ENCODE results near the gene ATP10A.
"Not testable (repeated sequence)": the region's sequence is repeated elsewhere in the genome, so short reads cannot be mapped to it uniquely, and the experiment has no call there.

ATP10A gene

DNA sequence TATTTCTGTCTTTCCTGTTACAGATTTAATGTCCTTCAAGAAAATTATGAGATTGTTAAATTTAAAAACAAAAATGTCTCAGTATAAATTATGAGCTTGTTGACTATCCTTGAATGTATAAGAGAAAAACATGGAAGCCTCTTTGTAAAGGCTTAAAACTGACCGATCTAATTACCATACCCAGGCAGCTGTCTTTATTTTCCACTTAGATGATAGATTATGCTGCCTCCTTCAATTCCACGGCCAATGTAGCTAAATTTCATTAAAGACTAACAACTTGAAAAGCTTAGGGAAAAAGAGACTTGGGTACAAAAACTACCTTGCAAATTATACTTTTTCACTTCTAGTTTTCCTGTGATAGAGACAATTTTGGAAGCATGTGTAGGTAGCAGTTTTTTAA lies 88.3 kb downstream of the ATP10A start:
- DNase-seq (ENCODE audit: low spot score): no peak
- ChIA-PET POLR2A (ENCODE audit: low non-redundant PET) (no interaction called here), CTCF (no interaction called here)
- H3K27ac ChIP-seq: no peak overlapping the region
- TF ChIP-seq, protein P1, sequence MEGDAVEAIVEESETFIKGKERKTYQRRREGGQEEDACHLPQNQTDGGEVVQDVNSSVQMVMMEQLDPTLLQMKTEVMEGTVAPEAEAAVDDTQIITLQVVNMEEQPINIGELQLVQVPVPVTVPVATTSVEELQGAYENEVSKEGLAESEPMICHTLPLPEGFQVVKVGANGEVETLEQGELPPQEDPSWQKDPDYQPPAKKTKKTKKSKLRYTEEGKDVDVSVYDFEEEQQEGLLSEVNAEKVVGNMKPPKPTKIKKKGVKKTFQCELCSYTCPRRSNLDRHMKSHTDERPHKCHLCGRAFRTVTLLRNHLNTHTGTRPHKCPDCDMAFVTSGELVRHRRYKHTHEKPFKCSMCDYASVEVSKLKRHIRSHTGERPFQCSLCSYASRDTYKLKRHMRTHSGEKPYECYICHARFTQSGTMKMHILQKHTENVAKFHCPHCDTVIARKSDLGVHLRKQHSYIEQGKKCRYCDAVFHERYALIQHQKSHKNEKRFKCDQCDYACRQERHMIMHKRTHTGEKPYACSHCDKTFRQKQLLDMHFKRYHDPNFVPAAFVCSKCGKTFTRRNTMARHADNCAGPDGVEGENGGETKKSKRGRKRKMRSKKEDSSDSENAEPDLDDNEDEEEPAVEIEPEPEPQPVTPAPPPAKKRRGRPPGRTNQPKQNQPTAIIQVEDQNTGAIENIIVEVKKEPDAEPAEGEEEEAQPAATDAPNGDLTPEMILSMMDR (conservative IDR thresholded peaks at IDR 0.05; ENCODE audit: low read depth): no peak

DNA sequence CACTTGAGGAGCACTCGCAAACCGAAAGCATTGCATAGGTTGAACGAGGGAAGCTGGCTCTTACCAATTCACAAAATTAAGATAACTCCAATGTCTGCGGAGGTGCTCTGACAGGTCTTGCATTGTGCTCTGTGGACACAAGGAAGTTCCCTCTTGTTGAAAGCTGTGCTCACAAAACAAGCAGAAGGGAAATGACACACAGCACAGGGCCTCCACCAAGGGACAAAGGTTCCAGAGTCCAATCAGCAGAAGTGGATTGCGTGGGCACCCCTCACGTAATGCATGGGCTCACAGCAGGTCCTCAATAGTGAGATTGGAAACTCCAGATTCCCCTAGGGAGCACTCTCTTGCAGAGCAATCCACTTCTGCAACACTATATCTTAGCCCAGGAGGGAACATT lies 89.9 kb downstream of the ATP10A start:
- ChIA-PET POLR2A (ENCODE audit: low non-redundant PET) (no interaction called here), CTCF (no interaction called here)
- H3K27ac ChIP-seq: no peak overlapping the region

DNA sequence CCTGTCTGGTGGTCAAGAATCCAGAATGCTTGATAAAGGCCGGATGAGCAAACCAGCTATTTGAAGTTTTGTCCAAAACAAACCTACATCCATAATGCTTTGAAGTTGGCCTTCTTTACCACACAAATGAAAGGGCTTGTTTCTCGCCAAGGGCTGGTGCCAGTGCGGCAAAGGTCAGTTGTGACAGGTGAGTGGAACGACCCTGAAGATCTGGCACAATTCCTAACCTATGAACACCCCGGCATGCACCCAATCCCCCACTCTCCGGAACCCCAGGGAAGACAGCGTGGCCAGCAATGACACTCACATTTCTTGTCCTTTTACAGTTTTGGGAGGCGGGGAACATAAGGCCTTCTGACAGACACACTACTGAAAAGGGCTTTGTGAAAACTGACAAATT lies 90.6 kb downstream of the ATP10A start:
- CTCF ChIA-PET: no interaction called here
- no peak for DNase-seq (ENCODE audit: low spot score)
- POLR2A ChIA-PET (ENCODE audit: low non-redundant PET): no interaction called here
- no peak overlapping the region for H3K27ac ChIP-seq
- TF ChIP-seq, protein P1 (conservative IDR thresholded peaks at IDR 0.05; ENCODE audit: low read depth): no peak

More for the DNA sequence above, 89.9 kb downstream of the ATP10A start:
- TF ChIP-seq, protein P1 (conservative IDR thresholded peaks at IDR 0.05; ENCODE audit: low read depth): no peak
- no peak for DNase-seq (ENCODE audit: low spot score)

DNA sequence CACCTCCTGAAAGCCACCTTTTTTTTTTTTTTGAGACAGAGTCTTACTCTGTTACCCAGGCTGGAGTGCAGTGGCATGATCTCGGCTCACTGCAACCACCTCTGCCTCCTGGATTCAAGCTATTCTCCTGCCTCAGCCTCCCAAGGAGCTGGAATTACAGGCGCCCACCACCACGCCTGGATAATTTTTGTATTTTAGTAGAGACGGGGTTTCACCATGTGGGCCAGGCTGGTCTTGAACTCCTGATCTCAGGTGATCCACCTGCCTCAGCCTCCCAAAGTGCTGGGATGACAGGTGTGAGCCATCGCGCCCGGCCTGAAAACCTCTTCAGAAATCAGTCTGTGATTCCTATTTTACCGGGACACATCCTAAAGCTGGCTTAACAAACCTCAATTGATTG lies 91.4 kb downstream of the ATP10A start:
- CTCF ChIA-PET; DNase-seq (ENCODE audit: low spot score); H3K27ac ChIP-seq; POLR2A ChIA-PET (ENCODE audit: low non-redundant PET): not testable (repeated sequence)

DNA sequence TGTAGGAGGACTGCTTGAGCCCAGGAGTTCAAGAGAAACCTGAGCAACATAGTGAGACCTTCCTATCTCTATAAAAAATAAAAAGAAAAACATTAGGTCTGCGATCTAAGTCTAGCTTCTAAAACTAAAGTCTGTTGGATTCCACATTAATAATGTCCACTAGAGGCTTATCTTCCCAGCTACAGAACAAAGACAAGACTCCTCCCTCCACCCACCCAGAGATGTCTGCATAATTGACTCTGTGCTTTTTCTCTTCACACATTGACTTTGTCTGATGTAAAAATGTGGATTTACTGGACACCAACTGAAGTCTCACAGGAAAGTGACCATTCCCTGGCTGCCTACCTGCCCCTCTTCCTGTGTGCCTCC lies 91.8 kb downstream of the ATP10A start:
- DNase-seq (ENCODE audit: low spot score): no peak
- POLR2A ChIA-PET (ENCODE audit: low non-redundant PET): no interaction called here
- CTCF ChIA-PET: no interaction called here

DNA sequence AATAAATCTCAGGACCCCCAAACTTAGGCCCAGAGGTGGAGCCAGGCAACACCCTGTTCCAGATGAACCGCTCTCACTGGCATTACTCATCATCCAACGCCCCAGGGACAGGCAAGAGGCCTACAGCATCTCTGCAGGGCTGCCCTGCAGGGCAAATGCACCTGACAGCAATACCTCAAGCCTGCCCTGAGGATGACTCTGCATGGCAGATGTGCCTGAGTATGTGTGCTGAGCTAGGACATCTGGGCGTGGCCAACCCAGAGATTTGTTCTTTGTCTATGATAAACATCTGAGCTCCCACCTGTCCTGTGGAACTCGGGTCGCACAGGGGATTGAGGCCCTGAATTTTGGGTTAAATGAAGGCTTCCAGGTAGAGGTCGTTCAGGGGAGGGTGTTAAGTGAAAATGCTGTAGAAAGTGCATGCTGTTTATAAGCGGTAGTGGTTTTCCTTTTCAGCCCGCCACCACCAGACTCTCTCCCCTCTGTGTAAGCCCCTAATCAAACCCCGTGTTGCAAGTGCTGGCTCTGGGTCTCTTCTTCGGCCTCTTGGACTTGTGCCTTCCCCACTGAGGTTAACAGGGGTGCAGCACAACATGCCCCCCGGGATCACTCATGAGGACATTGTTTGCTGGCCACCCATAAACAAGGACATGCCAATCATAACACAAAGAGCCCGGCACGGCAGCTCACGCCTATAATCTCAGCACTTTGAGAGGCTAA lies 92.3 kb downstream of the ATP10A start:
- TF ChIP-seq, protein P1 (conservative IDR thresholded peaks at IDR 0.05; ENCODE audit: low read depth): no peak
- CTCF ChIA-PET: no interaction called here
- no peak for DNase-seq (ENCODE audit: low spot score)
- H3K27ac ChIP-seq: no peak overlapping the region
- POLR2A ChIA-PET (ENCODE audit: low non-redundant PET): no interaction called here

More for the DNA sequence above, 91.8 kb downstream of the ATP10A start:
- H3K27ac ChIP-seq: no peak overlapping the region
- TF ChIP-seq, protein P1 (conservative IDR thresholded peaks at IDR 0.05; ENCODE audit: low read depth): no peak

DNA sequence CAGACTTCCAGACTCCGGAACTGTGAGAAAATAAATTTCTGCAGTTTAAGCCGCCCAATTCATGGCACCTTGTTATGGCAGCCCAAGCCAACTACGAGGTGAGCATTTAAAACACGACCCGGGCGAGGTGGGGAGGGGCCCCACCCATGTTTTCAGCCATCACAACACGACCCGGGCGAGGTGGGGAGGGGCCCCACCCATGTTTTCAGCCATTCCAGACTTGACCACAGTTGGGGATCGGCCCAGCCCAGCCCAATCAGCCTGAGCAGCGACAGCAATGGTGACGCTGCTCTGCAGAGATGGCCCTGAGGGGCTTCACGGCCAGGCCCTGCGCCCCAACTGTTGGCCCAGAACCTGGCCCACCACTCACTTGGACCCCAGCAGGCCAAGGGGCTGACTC lies 93.1 kb downstream of the ATP10A start:
- TF ChIP-seq, protein P1 (conservative IDR thresholded peaks at IDR 0.05; ENCODE audit: low read depth): no peak
- CTCF ChIA-PET: no interaction called here
- no peak for DNase-seq (ENCODE audit: low spot score)
- POLR2A ChIA-PET (ENCODE audit: low non-redundant PET): no interaction called here
- H3K27ac ChIP-seq: no peak overlapping the region
